ENCODE measurements around the gene RPS25.
A peak's percentile ranks its signal among the peaks of the same experiment; 100 is the strongest.
"Not testable (repeated sequence)": the region's sequence is repeated elsewhere in the genome, so short reads cannot be mapped to it uniquely, and the experiment has no call there.

Gene RPS25

DNA sequence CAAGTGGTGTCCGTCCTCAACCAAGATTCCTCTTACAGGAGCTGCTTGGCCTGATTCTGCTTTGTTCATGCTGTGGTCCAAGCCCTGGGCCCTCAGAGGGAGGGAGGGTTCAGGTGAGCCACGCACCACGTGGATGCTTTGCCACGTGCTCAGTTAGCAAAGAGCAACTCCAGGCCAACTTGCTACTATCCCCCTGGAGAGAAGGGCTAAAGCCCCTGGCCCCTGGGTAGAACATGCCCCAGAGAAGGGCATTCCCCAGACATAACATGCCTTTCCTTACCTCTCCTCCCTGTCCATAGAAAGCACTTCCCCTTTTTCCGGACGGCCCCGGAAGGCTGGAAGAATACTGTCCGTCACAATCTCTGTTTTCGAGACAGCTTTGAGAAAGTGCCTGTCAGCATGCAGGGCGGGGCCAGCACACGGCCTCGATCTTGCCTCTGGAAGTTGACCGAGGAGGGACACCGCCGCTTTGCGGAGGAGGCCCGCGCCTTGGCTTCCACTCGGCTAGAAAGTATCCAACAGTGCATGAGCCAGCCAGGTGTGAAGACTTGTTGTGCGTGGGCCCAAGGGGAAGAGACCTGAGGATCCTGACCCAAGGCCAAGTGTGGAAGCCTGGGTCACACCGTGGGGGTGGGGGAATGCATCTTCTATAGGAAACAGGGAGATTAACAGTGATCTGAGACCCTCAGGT is 37.8 kb downstream of the RPS25 start:
- TF ChIP-seq, protein P1, sequence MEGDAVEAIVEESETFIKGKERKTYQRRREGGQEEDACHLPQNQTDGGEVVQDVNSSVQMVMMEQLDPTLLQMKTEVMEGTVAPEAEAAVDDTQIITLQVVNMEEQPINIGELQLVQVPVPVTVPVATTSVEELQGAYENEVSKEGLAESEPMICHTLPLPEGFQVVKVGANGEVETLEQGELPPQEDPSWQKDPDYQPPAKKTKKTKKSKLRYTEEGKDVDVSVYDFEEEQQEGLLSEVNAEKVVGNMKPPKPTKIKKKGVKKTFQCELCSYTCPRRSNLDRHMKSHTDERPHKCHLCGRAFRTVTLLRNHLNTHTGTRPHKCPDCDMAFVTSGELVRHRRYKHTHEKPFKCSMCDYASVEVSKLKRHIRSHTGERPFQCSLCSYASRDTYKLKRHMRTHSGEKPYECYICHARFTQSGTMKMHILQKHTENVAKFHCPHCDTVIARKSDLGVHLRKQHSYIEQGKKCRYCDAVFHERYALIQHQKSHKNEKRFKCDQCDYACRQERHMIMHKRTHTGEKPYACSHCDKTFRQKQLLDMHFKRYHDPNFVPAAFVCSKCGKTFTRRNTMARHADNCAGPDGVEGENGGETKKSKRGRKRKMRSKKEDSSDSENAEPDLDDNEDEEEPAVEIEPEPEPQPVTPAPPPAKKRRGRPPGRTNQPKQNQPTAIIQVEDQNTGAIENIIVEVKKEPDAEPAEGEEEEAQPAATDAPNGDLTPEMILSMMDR (conservative IDR thresholded peaks at IDR 0.05; ENCODE audit: low read depth, low read length), result no peak
- H3K4me3 ChIP-seq (ENCODE audit: low read depth, low read length), result no peak overlapping the region

DNA sequence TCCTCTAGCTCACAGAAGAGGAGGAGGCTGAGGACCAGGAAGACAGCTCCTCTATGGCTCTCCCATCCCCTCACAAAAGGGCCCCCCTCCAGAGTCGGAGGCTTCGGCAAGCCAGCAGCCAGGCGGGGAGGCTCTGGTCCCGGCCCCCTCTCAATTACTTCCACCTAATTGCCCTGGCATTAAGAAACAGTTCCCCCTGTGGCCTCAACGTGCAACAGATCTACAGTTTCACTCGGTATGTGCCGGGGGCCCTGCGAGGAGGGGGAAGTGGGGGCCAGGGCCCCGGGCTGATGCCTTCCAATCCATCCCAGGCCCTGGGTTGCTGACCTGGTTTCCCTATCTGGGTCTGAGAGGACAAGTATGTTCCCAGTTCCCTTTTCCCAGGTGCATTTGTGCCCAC is 38.7 kb downstream of the RPS25 start:
- H3K4me3 ChIP-seq (ENCODE audit: low read depth, low read length), result no peak overlapping the region
- no peak for DNase-seq (ENCODE audit: low read depth)
- TF ChIP-seq, protein P1 (conservative IDR thresholded peaks at IDR 0.05; ENCODE audit: low read depth, low read length), result peak; percentile 18

More for the DNA sequence above, 37.8 kb downstream of the RPS25 start:
- peak; percentile 37 for DNase-seq (ENCODE audit: low read depth)

DNA sequence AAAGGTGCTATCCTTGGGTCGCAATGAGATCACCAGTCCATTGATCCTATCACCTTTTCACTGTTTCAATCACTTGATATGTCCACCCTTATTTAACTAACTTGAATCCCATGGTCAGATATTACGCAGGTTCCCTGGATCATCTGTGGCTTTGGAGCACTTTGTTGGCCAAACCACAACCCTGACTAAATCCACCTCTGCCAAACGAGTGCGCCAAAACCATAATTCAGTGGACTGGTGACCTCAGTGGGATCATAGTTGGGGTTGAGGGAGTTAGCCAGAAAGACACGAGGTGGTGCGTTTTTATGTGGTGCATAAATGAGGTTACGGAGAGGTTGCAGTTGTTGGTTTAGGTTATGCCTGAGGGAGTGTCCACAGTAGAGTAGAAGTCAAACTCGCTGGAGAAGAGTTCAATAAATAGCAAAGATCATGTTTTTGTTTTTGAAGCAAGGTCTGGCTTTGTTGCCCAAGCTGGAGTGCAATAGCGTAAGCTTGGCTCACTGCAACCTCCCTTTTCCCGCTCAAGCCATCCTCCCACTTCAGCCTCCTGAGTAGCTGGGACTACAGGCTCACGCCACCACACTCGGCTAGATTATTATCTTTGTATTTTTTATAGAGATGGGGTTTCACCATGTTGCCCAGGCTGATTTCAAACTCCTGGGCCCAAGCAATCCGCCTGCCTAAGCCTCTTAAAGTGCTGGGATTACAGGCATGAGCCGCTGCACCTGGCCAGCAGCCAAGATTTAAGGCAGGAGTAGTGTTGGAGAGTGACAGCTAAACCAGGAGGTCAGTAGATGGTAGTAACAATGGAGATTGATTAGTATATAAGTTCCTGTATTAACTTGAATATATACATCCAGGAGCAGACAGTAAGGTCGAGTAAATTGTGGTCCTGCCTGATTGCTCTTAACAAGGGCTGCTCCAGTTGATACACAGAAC is 42.1 kb downstream of the RPS25 start:
- no peak for DNase-seq (ENCODE audit: low read depth)
- TF ChIP-seq, protein P1 (conservative IDR thresholded peaks at IDR 0.05; ENCODE audit: low read depth, low read length), result no peak

DNA sequence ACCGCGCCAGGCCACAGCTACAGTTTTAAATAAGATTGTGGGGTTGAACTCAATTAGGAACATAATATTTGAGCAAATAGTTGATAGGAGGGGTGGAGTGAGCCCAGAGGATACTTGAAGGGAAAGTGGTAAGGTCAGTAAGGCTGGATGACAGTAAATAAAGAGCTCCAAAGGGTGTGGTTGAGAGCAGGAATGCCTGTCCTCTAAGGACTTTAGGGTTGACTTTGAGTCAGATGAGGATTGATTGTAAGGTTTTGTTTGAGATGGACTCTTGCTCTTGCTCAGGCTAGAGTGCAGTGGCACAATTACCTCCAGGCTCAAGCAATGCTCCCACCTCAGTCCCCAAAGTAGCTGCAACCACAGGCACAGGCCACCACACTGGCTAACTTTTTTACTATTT is 44.2 kb downstream of the RPS25 start:
- TF ChIP-seq, protein P1 (conservative IDR thresholded peaks at IDR 0.05; ENCODE audit: low read depth, low read length), result no peak
- no peak overlapping the region for H3K4me3 ChIP-seq (ENCODE audit: low read depth, low read length)
- no peak for DNase-seq (ENCODE audit: low read depth)

More for the DNA sequence above, 42.1 kb downstream of the RPS25 start:
- H3K4me3 ChIP-seq (ENCODE audit: low read depth, low read length), result no peak overlapping the region

GRCh38 chr11:118971646-118972045 is 46.5 kb downstream of the RPS25 start, which contains the start of gene FOXR1:
TSS of gene FOXR1 (plus strand) at chr11:118971761. CDS start at chr11:118971932, 171 bp downstream.
- no peak for DNase-seq (ENCODE audit: low read depth)
- H3K4me3 ChIP-seq (ENCODE audit: low read depth, low read length), result no peak within 1 kb of the TSS
- TF ChIP-seq, protein P1 (conservative IDR thresholded peaks at IDR 0.05; ENCODE audit: low read depth, low read length), result no peak

DNA sequence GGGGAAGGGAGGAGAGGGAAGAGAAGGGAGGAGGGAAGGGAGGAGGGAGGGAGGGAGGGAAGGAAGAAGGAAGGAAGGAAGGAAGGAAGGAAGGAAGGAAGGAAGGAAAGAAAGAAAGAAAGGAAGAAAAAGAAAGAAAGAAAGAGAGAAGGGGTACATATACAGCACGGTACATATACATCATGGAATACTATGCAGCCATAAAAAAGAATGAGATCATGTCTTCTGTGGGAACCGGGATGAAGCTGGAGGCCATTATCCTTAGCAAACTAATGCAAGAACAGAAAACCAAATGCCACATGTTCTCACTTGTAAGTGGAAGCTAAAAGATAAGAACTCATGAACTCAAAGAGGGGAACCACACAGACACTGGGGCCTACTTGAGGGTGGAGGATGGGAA is 48.6 kb downstream of the RPS25 start:
- DNase-seq (ENCODE audit: low read depth); H3K4me3 ChIP-seq (ENCODE audit: low read depth, low read length): not testable (repeated sequence)
